ENCODE measurements around the gene WDR64. TPM values are rescaled to one million over a fixed set of nuclear protein-coding genes. Genes with fewer than 3 reads are reported as not detected.

Gene WDR64
- total and polyA plus RNA-seq, 9 donors: 0.10 to 0.67 (median 0.34) TPM; not detected in 2

DNA sequence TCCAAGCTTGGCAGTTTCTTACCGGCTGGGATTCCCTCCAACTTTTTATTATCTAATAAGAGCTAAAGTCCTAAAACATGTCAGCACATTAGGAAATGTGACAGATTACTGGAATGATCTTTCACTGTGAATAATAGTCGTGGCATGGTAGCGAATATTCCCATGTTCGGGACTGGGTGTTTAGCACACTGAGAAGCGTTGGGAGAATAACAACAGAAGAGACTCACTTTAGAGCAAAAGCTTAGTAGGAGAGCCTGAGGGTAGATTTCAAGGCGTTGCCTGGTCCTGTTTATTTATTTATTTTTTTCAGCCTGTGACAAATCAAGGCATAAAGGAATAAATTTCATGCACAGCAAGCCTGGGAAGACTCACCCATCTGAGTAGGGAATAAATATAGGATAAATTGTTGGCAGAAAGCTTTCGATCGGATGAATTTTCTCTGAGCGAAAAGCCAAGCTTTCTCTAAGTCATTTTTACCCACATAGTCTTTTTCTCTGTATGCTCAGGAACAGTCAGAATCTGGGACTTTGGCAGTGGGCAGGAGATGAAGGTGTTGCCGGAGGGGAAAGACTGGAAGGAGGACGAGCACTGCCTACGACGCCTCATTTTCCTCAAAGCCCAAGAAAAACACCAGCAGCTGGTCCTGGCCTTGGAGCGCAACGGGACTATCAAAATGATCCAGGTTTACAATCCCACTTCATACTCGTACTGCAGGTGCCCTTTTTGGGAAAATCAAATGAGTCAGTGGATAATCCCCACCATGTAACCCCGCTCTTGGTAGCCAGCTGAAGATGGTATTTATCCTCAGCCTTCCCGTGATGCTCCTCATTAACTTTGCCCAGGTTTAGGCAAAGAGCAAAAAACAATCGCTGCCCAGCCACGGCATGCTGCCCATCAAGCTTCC lies 97.2 kb downstream of the WDR64 start:
- Histone ChIP-seq H3K36me3 (no peaks in the 10 kb centered on the region), H3K27me3 (no peaks in the 10 kb centered on the region), H3K4me3 (peak overlapping the region; percentile 25), H3K27ac (no peak overlapping the region), H3K4me1 (ENCODE audit: insufficient read depth) (peaks cover 4% of the 10 kb centered on the region), H3K9me3 (no peaks in the 10 kb centered on the region)
- no peak for DNase-seq
- 19 to 24% (median 21%) methylated on average over 19 to 20 of the region's 20 CpGs for WGBS, 3 donors
- intact Hi-C loops (cut with DNase I): no loop called here
- TF ChIP-seq POLR2A (IDR thresholded peaks at IDR 0.05): no peak
- TF ChIP-seq EP300 (IDR thresholded peaks at IDR 0.05): no peak
- TF ChIP-seq, protein P1, sequence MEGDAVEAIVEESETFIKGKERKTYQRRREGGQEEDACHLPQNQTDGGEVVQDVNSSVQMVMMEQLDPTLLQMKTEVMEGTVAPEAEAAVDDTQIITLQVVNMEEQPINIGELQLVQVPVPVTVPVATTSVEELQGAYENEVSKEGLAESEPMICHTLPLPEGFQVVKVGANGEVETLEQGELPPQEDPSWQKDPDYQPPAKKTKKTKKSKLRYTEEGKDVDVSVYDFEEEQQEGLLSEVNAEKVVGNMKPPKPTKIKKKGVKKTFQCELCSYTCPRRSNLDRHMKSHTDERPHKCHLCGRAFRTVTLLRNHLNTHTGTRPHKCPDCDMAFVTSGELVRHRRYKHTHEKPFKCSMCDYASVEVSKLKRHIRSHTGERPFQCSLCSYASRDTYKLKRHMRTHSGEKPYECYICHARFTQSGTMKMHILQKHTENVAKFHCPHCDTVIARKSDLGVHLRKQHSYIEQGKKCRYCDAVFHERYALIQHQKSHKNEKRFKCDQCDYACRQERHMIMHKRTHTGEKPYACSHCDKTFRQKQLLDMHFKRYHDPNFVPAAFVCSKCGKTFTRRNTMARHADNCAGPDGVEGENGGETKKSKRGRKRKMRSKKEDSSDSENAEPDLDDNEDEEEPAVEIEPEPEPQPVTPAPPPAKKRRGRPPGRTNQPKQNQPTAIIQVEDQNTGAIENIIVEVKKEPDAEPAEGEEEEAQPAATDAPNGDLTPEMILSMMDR (IDR thresholded peaks at IDR 0.05): no peak

DNA sequence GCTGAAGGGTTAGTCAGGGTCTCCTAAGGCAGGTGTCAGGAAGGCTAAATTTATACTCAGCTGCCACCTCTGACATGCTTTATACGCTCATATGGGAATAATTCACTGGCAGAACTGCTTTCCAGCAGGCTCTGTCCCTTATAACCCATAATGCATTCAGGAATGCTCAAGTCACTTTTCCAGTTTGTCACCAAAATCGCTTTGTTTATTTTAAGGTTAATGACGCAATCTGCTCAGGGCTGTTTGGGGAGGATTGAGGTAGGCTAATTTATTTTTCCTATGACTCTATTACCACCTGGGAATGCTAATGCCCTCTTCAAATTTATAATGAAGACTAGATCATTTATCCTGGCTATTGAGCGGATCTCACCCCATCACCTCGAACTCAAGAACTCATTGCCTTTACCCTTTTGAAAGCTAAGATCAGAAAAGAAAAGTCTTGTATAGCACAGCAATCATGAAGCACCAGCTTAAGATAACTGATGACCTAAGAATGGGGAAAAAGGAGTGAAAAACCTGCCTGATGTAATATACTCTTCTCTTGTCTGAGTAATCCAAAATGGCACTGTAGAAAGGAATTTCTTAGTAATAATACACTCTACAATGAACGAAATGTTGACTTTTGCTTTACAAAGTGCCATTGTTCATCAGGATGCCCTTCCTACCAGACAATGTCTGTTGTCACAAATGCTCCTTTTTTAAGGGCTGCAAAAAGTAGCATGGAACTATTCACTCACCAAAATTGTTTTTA lies 98.0 kb downstream of the WDR64 start:
- Histone ChIP-seq H3K27me3 (no peaks in the 10 kb centered on the region), H3K4me1 (ENCODE audit: insufficient read depth) (peaks cover 4% of the 10 kb centered on the region), H3K27ac (no peak overlapping the region), H3K4me3 (no peak overlapping the region), H3K9me3 (no peaks in the 10 kb centered on the region), H3K36me3 (no peaks in the 10 kb centered on the region)
- intact Hi-C loops (cut with DNase I): no loop called here
- no peak for DNase-seq
- TF ChIP-seq EP300 (IDR thresholded peaks at IDR 0.05): no peak
- TF ChIP-seq, protein P1 (IDR thresholded peaks at IDR 0.05): no peak
- TF ChIP-seq POLR2A (IDR thresholded peaks at IDR 0.05): no peak
- 93 to 96% (median 94%) methylated on average over 6 of the region's 6 CpGs for WGBS, 3 donors

DNA sequence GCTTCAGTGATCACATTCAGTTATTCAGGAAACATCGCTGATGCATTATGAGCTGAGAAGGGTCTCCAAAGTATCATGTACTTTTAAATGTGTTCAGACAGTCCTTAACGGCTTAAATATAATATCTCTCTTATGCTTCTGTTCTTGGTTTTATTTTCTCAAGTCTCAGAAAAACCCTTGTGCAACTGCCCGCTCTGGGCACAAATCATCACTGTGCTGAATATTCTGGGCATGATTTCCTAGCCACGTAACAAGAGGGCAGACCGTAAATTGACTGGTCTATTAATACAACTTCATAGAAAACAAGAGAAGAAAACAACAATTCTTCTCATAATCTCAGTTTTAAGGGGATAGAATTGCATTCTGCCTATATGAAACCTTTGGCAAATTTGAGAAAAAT lies 99.4 kb downstream of the WDR64 start:
- no peak for DNase-seq
- H3K9me3 ChIP-seq: no peaks in the 10 kb centered on the region
- no peaks in the 10 kb centered on the region for H3K36me3 ChIP-seq
- H3K4me1 ChIP-seq (ENCODE audit: insufficient read depth): peaks cover 4% of the 10 kb centered on the region
- H3K4me3 ChIP-seq: no peak overlapping the region
- WGBS, 3 donors: 81 to 92% (median 90%) methylated on average over 5 of the region's 5 CpGs
- H3K27ac ChIP-seq: no peak overlapping the region
- H3K27me3 ChIP-seq: no peaks in the 10 kb centered on the region
- intact Hi-C loops (cut with DNase I): no loop called here
- no peak for TF ChIP-seq POLR2A (IDR thresholded peaks at IDR 0.05)
- TF ChIP-seq, protein P1 (IDR thresholded peaks at IDR 0.05): no peak
- TF ChIP-seq EP300 (IDR thresholded peaks at IDR 0.05): no peak

DNA sequence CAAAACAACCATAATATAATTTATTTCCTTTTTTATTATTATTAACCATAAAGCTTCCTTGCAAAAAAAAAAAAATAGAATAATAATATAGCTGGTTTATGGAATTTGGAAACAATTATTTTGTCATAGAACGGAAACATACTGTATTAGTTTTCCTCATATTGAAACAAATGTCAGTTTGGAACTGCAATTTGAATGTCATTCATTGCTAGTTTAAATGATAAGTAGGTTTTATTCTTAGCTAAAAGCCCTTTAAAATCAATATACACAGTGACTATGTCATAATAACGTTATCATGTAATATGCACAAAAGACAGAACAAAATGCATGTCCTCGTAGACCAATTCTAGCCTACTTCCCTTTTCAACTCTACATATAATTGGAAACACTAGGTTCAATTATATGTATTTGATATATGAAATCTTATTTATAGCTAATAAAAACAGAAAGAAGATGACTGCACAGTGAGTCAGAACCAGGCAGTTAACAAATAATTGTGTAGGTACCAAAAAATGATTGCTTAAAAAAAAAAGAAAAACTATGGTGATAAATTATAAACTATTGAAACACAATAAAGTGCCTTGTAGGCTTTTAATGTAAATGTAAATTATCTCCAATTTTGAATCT lies 110.7 kb downstream of the WDR64 start:
- intact Hi-C loops (cut with DNase I): no loop called here

More for the DNA sequence above, 110.7 kb downstream of the WDR64 start:
- H3K27me3 ChIP-seq: no peaks in the 10 kb centered on the region
- 89 to 94% (median 93%) methylated on average over 3 of the region's 3 CpGs for WGBS, 3 donors
- H3K9me3 ChIP-seq: no peaks in the 10 kb centered on the region
- no peak for DNase-seq
- H3K36me3 ChIP-seq: no peaks in the 10 kb centered on the region
- H3K4me3 ChIP-seq: no peak overlapping the region
- TF ChIP-seq EP300 (IDR thresholded peaks at IDR 0.05): no peak
- TF ChIP-seq POLR2A (IDR thresholded peaks at IDR 0.05): no peak
- TF ChIP-seq, protein P1 (IDR thresholded peaks at IDR 0.05): no peak
- H3K4me1 ChIP-seq (ENCODE audit: insufficient read depth): no peaks in the 10 kb centered on the region
- no peak overlapping the region for H3K27ac ChIP-seq

Data from ovary (tissue), 9 donors.